Liver (tissue), 9 donors: ENCODE data around the gene ADGRV1. TPM values are rescaled to one million over a fixed set of nuclear protein-coding genes. Genes with fewer than 3 reads are reported as not detected.

ENCODE experiments used
- DNase-seq: peaks from one replicate; pipeline ENCODE4 v3.0.0-alpha.2; 2017; ENCODE audit warnings: low spot score
- H3K27ac ChIP-seq, 2 donors: one replicate each; pipeline ENCODE4 v1.7.0; 2013; ENCODE audit warnings: inconsistent platforms in 2 of 2, low read length in 2 of 2, control low read depth in 1 of 2, low read depth in 1 of 2, mild to moderate bottlenecking in 1 of 2
- H3K27me3 ChIP-seq, 4 donors: one replicate each; pipeline versions ENCODE4 v1.6.1 to v1.7.0; 2013; ENCODE audit warnings: low read length in 3 of 4, inconsistent platforms in 1 of 4, mild to moderate bottlenecking in 1 of 4, moderate library complexity in 1 of 4; ENCODE audit not compliant: control insufficient read depth in 4 of 4, insufficient read depth in 4 of 4
- H3K36me3 ChIP-seq, 4 donors: one replicate each; pipeline versions ENCODE4 v1.6.1 to v1.7.0; 2013; ENCODE audit warnings: low read length in 3 of 4, mild to moderate bottlenecking in 3 of 4, low read depth in 1 of 4, moderate library complexity in 1 of 4; ENCODE audit not compliant: control insufficient read depth in 4 of 4, insufficient read depth in 3 of 4
- H3K4me1 ChIP-seq, 4 donors: one replicate each; pipeline versions ENCODE4 v1.6.1 to v1.7.0; 2013; ENCODE audit warnings: low read length in 3 of 4, mild to moderate bottlenecking in 3 of 4, moderate library complexity in 1 of 4; ENCODE audit not compliant: control insufficient read depth in 4 of 4, insufficient read depth in 4 of 4
- H3K4me3 ChIP-seq, 3 donors: one replicate each; pipeline versions ENCODE4 v1.6.1 to v1.7.0; 2013; ENCODE audit warnings: low read length in 3 of 3, control low read depth in 1 of 3, low read depth in 1 of 3, mild to moderate bottlenecking in 1 of 3
- H3K9ac ChIP-seq, 2 donors: one replicate each; pipeline ENCODE4 v1.7.0; 2013; ENCODE audit warnings: low read length in 2 of 2, mild to moderate bottlenecking in 2 of 2, moderate library complexity in 2 of 2, control low read depth in 1 of 2, low read depth in 1 of 2
- H3K9me3 ChIP-seq, 4 donors: one replicate each; pipeline versions ENCODE4 v1.6.1 to v1.7.0; 2013; ENCODE audit warnings: low read length in 3 of 4; ENCODE audit not compliant: control insufficient read depth in 4 of 4
- CTCF ChIP-seq: fragments of 150-350 bp; IDR thresholded peaks from 2 replicates; pipeline ENCODE4 v1.5.1; 2017; ENCODE audit warnings: improper control_type of control experiment, low read depth, low read length; ENCODE audit not compliant: missing input control
- EGR1 ChIP-seq, 2 donors: IDR thresholded peaks; 2 replicates each; pipeline ENCODE4 v1.6.1; 2016 to 2018; ENCODE audit warnings: antibody characterized with exemption in 2 of 2, low read depth in 2 of 2
- FOXA1 ChIP-seq: IDR thresholded peaks from 2 replicates; pipeline ENCODE4 v1.6.1; 2016; ENCODE audit warnings: antibody characterized with exemption
- FOXA2 ChIP-seq: IDR thresholded peaks from 2 replicates; pipeline ENCODE4 v1.6.1; 2016; ENCODE audit warnings: antibody characterized with exemption
- HNF4G ChIP-seq: IDR thresholded peaks from 2 replicates; pipeline ENCODE4 v1.6.1; 2016; ENCODE audit warnings: antibody characterized with exemption
- MAX ChIP-seq: IDR thresholded peaks from 2 replicates; pipeline ENCODE4 v1.6.1; 2016; ENCODE audit warnings: antibody characterized with exemption
- NR2F2 ChIP-seq: IDR thresholded peaks from 2 replicates; pipeline ENCODE4 v1.6.1; 2016; ENCODE audit warnings: antibody characterized with exemption
- RAD21 ChIP-seq, 2 donors: IDR thresholded peaks; 2 replicates each; pipeline ENCODE4 v1.6.1; 2016; ENCODE audit warnings: antibody characterized with exemption in 2 of 2, mild to moderate bottlenecking in 2 of 2
- REST ChIP-seq: IDR thresholded peaks from 2 replicates; pipeline ENCODE4 v1.6.1; 2016; ENCODE audit warnings: antibody characterized with exemption, mild to moderate bottlenecking
- RXRA ChIP-seq, 2 donors: IDR thresholded peaks; 2 replicates each; pipeline ENCODE4 v1.6.1; 2017 to 2018; ENCODE audit warnings: antibody characterized with exemption in 2 of 2, mild to moderate bottlenecking in 1 of 2
- SP1 ChIP-seq: IDR thresholded peaks from 2 replicates; pipeline ENCODE4 v1.6.1; 2018; ENCODE audit warnings: antibody characterized with exemption, mild to moderate bottlenecking
- TAF1 ChIP-seq: conservative IDR thresholded peaks from 2 replicates; pipeline ENCODE4 v1.6.1; 2016; ENCODE audit warnings: antibody characterized with exemption, mild to moderate bottlenecking
- YY1 ChIP-seq: IDR thresholded peaks from 2 replicates; pipeline ENCODE4 v1.6.1; 2016; ENCODE audit warnings: antibody characterized with exemption, mild to moderate bottlenecking
- WGBS: extraction: QIAGEN DNeasy Blood & Tissue Kit; methylation state at CpG from one replicate; pipeline ENCODE4 v1.1.7; 2013; 5-methylcytosine and 5-hydroxymethylcytosine counted together
- polyA plus RNA-seq, 2 donors: library from polyadenylated mRNA; stranded (reverse) in 1 of 2; unstranded in 1 of 2; fragments of 200-250 nt in 1 of 2; fragments of >200 nt in 1 of 2; fragmentation: Nextera tagmentation in 1 of 2; extraction: Ambion mirVana in 1 of 2; gene quantifications; one replicate each; pipeline versions ENCODE4 v1.2.1 to v1.2.3, GENCODE V29; 2013 to 2015
- total RNA-seq, 2 donors: library from RNA; depleted of rRNA; stranded (reverse); fragments of >200 nt; gene quantifications; one replicate each; pipeline ENCODE4 v1.2.3, GENCODE V29; 2014
- donor health status: healthy.
- donor health status: healthy.
- donor health status: healthy.
- donor health status: healthy.
- donor health status: healthy.

ADGRV1 gene
- total and polyA plus RNA-seq, 4 donors, result 5.1 to 15.5 (median 9.6) TPM

- Histone ChIP-seq H3K27ac (no peak overlapping the region), H3K4me1 (peaks cover 9 to 27% (median 20%) of the 10 kb centered on the region in 4 donors), H3K9ac (no peak overlapping the region), H3K9me3 (no peaks in the 10 kb centered on the region), H3K4me3 (no peak overlapping the region), H3K36me3 (no peaks in the 10 kb centered on the region), H3K27me3 (no peaks in the 10 kb centered on the region)
- DNase-seq, result no peak
- 83% methylated on average over 2 of the region's 2 CpGs for WGBS
- no peak for TF ChIP-seq RAD21 (IDR thresholded peaks at IDR 0.05)
- no peak for TF ChIP-seq FOXA2
- no peak for TF ChIP-seq REST
- no peak for TF ChIP-seq SP1
- TF ChIP-seq MAX, result no peak
- no peak for TF ChIP-seq EGR1 (IDR thresholded peaks at IDR 0.05; ENCODE audit: low read depth in 2 of 2)
- TF ChIP-seq NR2F2, result no peak
- no peak for TF ChIP-seq CTCF
These were observed 465.6 kb downstream of the ADGRV1 start for GRCh38 chr5:91024206-91024605.

- H3K27me3 ChIP-seq, result no peaks in the 10 kb centered on the region
- TF ChIP-seq NR2F2 (no peak), EGR1 (IDR thresholded peaks at IDR 0.05; ENCODE audit: low read depth in 2 of 2) (no peak), REST (no peak), TAF1 (no peak), HNF4G (no peak), RAD21 (IDR thresholded peaks at IDR 0.05) (no peak), CTCF (no peak), FOXA1 (no peak), YY1 (no peak), RXRA (IDR thresholded peaks at IDR 0.05) (no peak)
- H3K9me3 ChIP-seq, result no peaks in the 10 kb centered on the region
- H3K4me1 ChIP-seq, result peaks cover 9 to 27% (median 20%) of the 10 kb centered on the region in 4 donors
- no peak overlapping the region for H3K27ac ChIP-seq
- no peak for DNase-seq
- no peak overlapping the region for H3K4me3 ChIP-seq
- 89% methylated on average over 6 of the region's 6 CpGs for WGBS
- H3K9ac ChIP-seq, result no peak overlapping the region
- H3K36me3 ChIP-seq, result no peaks in the 10 kb centered on the region
These were observed 466.1 kb downstream of the ADGRV1 start for GRCh38 chr5:91024727-91025126.
